Hippocampal formation (tissue), 2 donors: Measurements from ENCODE around the gene TANGO2.
"Not testable (repeated sequence)": the region's sequence is repeated elsewhere in the genome, so short reads cannot be mapped to it uniquely, and the experiment has no call there.

Experiments
- DNase-seq, 2 donors: peaks; one replicate each; lab custom pipeline; 2025; lab: John Stamatoyannopoulos, UW

The TANGO2 gene

GRCh38 chr22:20063271-20064139 lies 42.6 kb downstream of the TANGO2 start:
- DNase-seq = no peak

- DNase-seq = no peak
Observed at GRCh38 chr22:20064140-20064480, 43.2 kb downstream of the TANGO2 start.

GRCh38 chr22:20064545-20065262 lies 43.8 kb downstream of the TANGO2 start:
- DNase-seq = no peak

- no peak for DNase-seq
Observed at GRCh38 chr22:20065896-20066616, 45.1 kb downstream of the TANGO2 start.

- no peak for DNase-seq
Observed at GRCh38 chr22:20066617-20067383, 45.9 kb downstream of the TANGO2 start.

- not testable (repeated sequence) for DNase-seq
Observed at GRCh38 chr22:20067384-20067682, 46.4 kb downstream of the TANGO2 start.

- DNase-seq = no peak
Observed at GRCh38 chr22:20068640-20069039, 47.7 kb downstream of the TANGO2 start.

- DNase-seq = no peak
Observed at GRCh38 chr22:20069331-20070042, 48.6 kb downstream of the TANGO2 start.

GRCh38 chr22:20071524-20071972 lies 50.6 kb downstream of the TANGO2 start:
- DNase-seq = no peak

- no peak for DNase-seq
Observed at GRCh38 chr22:20076627-20077172, 55.8 kb downstream of the TANGO2 start.

GRCh38 chr22:20079745-20080444 lies 59.0 kb downstream of the TANGO2 start, which contains the start of gene DGCR8:
DGCR8 (plus strand) TSS chr22:20080241; CDS start chr22:20085964, 5,723 bp downstream.
- peak; percentile 93 to 95 for DNase-seq

- DNase-seq = peak in 1 of 2 donors; percentile 59
Observed at GRCh38 chr22:20080445-20080775, 59.5 kb downstream of the TANGO2 start.

- no peak for DNase-seq
Observed at GRCh38 chr22:20080776-20081654, 60.1 kb downstream of the TANGO2 start.

- DNase-seq = no peak
Observed at GRCh38 chr22:20083157-20083890, 62.4 kb downstream of the TANGO2 start.

- no peak for DNase-seq
Observed at GRCh38 chr22:20083891-20084546, 63.1 kb downstream of the TANGO2 start.

GRCh38 chr22:20084547-20085413 lies 63.9 kb downstream of the TANGO2 start:
- no peak for DNase-seq

- DNase-seq = no peak
Observed at GRCh38 chr22:20085651-20086050, 64.7 kb downstream of the TANGO2 start.
